ENCODE results near the gene ZNF653. TPM values are rescaled to one million over a fixed set of nuclear protein-coding genes. Genes with fewer than 3 reads are reported as not detected.

Gene ZNF653
- polyA plus RNA-seq, 1 experiment, result 4.6 TPM

GRCh38 chr19:11534538-11534937 is 28.9 kb upstream of the ZNF653 start:
- DNase-seq (ENCODE audit: low read depth), result no peak
- CTCF ChIA-PET, result interaction anchor here (1.2 kb wide), 1 partner anchor 33 kb away, joined by 3 read pairs; no protein-coding TSS in a partner anchor
- Histone ChIP-seq H3K27me3 (ENCODE audit: control insufficient read depth, insufficient read depth, low read length) (no peaks in the 10 kb centered on the region), H3K4me3 (ENCODE audit: low read depth, low read length) (no peak overlapping the region), H3K36me3 (ENCODE audit: control insufficient read depth, insufficient read depth, low read length) (no peaks in the 10 kb centered on the region)
- POLR2A ChIA-PET, result no interaction called here
- no peak for TF ChIP-seq CTCF (IDR thresholded peaks at IDR 0.05; ENCODE audit: insufficient read depth, low read depth, low read length)

GRCh38 chr19:11530432-11530831 is 24.8 kb upstream of the ZNF653 start:
- Histone ChIP-seq H3K27me3 (ENCODE audit: control insufficient read depth, insufficient read depth, low read length) (no peaks in the 10 kb centered on the region), H3K36me3 (ENCODE audit: control insufficient read depth, insufficient read depth, low read length) (no peaks in the 10 kb centered on the region), H3K4me3 (ENCODE audit: low read depth, low read length) (no peak overlapping the region)
- peak; percentile 26; the same call in 1 of the 2 replicates for TF ChIP-seq CTCF (IDR thresholded peaks at IDR 0.05; ENCODE audit: insufficient read depth, low read depth, low read length)
- CTCF ChIA-PET, result interaction anchor here (1.0 kb wide), 1 partner anchor 9 kb away, joined by 3 read pairs; no protein-coding TSS in a partner anchor
- no peak for DNase-seq (ENCODE audit: low read depth)
- POLR2A ChIA-PET, result no interaction called here

- ChIA-PET POLR2A (interaction anchor here (0.6 kb wide), 1 partner anchor 357 kb away, joined by 4 read pairs; no protein-coding TSS in a partner anchor), CTCF (interaction anchor here (0.5 to 1.3 kb wide), 3 partner anchors 47 to 258 kb away, joined by 4 read pairs; no protein-coding TSS in a partner anchor)
- peak within 1 kb of the TSS; percentile 93 for H3K4me3 ChIP-seq (ENCODE audit: low read depth, low read length)
- H3K27me3 ChIP-seq (ENCODE audit: control insufficient read depth, insufficient read depth, low read length), result no peaks in the 10 kb centered on the region
- peak; percentile 96 for DNase-seq (ENCODE audit: low read depth)
- H3K36me3 ChIP-seq (ENCODE audit: control insufficient read depth, insufficient read depth, low read length), result no peaks in the 10 kb centered on the region
- no peak for TF ChIP-seq CTCF (IDR thresholded peaks at IDR 0.05; ENCODE audit: insufficient read depth, low read depth, low read length)
Observed at GRCh38 chr19:11528551-11529341, 23.1 kb upstream of the ZNF653 start, which contains the start of gene ECSIT. ECSIT (minus strand) TSS chr19:11529134; CDS start chr19:11519170, 9,964 bp downstream.

GRCh38 chr19:11519138-11519537 is 13.5 kb upstream of the ZNF653 start:
- H3K36me3 ChIP-seq (ENCODE audit: control insufficient read depth, insufficient read depth, low read length), result peaks cover 4% of the 10 kb centered on the region
- no peaks in the 10 kb centered on the region for H3K27me3 ChIP-seq (ENCODE audit: control insufficient read depth, insufficient read depth, low read length)
- H3K4me3 ChIP-seq (ENCODE audit: low read depth, low read length), result no peak overlapping the region
- TF ChIP-seq CTCF (IDR thresholded peaks at IDR 0.05; ENCODE audit: insufficient read depth, low read depth, low read length), result no peak
- ChIA-PET CTCF (interaction anchor here (1.1 to 1.2 kb wide), 2 partner anchors 16 to 36 kb away, joined by 3 to 4 read pairs; no protein-coding TSS in a partner anchor), POLR2A (no interaction called here)
- no peak for DNase-seq (ENCODE audit: low read depth)

GRCh38 chr19:11513946-11514345 is 8.3 kb upstream of the ZNF653 start:
- Histone ChIP-seq H3K4me3 (ENCODE audit: low read depth, low read length) (no peak overlapping the region), H3K36me3 (ENCODE audit: control insufficient read depth, insufficient read depth, low read length) (peaks cover 3% of the 10 kb centered on the region), H3K27me3 (ENCODE audit: control insufficient read depth, insufficient read depth, low read length) (no peaks in the 10 kb centered on the region)
- CTCF ChIA-PET, result no interaction called here
- POLR2A ChIA-PET, result no interaction called here
- TF ChIP-seq CTCF (IDR thresholded peaks at IDR 0.05; ENCODE audit: insufficient read depth, low read depth, low read length), result no peak
- no peak for DNase-seq (ENCODE audit: low read depth)
